ENCODE results near the gene KLHDC8B.

DNA sequence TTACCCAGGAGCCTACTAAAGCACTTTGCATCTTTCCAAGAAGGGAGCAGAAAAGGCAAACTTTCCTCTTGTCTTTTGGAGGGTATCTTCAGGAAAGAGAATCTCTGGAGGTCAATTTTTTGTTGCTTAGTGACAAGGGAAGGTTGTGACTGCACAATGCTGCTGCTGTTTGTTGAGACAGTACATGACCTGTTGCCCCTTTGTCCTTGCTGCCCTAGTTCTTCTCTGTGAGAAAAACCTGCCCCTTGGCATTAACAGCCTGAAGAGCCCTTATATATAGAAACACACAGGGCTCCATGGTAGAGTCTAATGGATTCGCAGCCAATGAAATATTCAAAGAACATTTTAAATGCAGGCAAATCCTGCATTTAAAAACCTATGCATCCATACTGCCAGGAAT, 20.3 kb downstream of the KLHDC8B start:
- TF ChIP-seq TAF1 (IDR thresholded peaks at IDR 0.05; ENCODE audit: borderline replicate concordance, low read depth, low read length) (no peak), POLR2A (IDR thresholded peaks at IDR 0.05; ENCODE audit: low read depth, low read length) (no peak)
